SK-N-SH (cell line): ENCODE results near the gene MAN1A1. TPM values are rescaled to one million over a fixed set of nuclear protein-coding genes. Genes with fewer than 3 reads are reported as not detected.
A peak's percentile ranks its signal among the peaks of the same experiment; 100 is the strongest.

Experiments
- CTCF ChIA-PET: fragments of 300-600, 350-600 bp; formaldehyde crosslinking; extraction: SDS; loops from one replicate; lab custom pipeline; 2021; lab: Yijun Ruan, JAX
- POLR2A ChIA-PET: fragments of 350-600 bp; sonication (Branson Sonifier 250); formaldehyde crosslinking; extraction: SDS; loops from one replicate; lab custom pipeline; 2020; ENCODE audit warnings: antibody characterized with exemption, inconsistent platforms; lab: Yijun Ruan, JAX
- DNase-seq: peaks from one replicate; pipeline ENCODE4 v3.0.0; 2012
- H2AFZ ChIP-seq: fragments of 200-600 bp; sonication (generic); 2 replicates; pipeline ENCODE4 v1.8.1; 2016; ENCODE audit warnings: antibody characterized with exemption, mild to moderate bottlenecking, low read depth
- H3F3A ChIP-seq: fragments of 200-600 bp; sonication (generic); replicated peaks from 2 replicates; pipeline ENCODE3; 2016; ENCODE audit warnings: antibody characterized with exemption, mild to moderate bottlenecking; ENCODE audit not compliant: insufficient read depth
- H3K27ac ChIP-seq, 2 experiments: fragments of 200-500 bp in 1 of 2; fragments of 200-600 bp in 1 of 2; sonication (Bioruptor generic) in 1 of 2; sonication (generic), shearing (Covaris generic) in 1 of 2; 2 replicates each; pipeline versions ENCODE4 v1.5.1 to v1.6.1; 2014 to 2016; ENCODE audit warnings: low read depth in 2 of 2, inconsistent platforms in 1 of 2, low read length in 1 of 2, mild to moderate bottlenecking in 1 of 2, mixed read lengths in 1 of 2
- H3K27me3 ChIP-seq: fragments of 200-600 bp; sonication (generic), shearing (Covaris generic); 2 replicates; pipeline ENCODE4 v1.6.1; 2016; ENCODE audit warnings: mixed run types; ENCODE audit not compliant: insufficient read depth
- H3K36me3 ChIP-seq, 2 experiments: fragments of 200-500 bp in 1 of 2; fragments of 200-600 bp in 1 of 2; sonication (Bioruptor generic) in 1 of 2; sonication (generic) in 1 of 2; replicated peaks in 1 of 2; 2 replicates each; pipeline versions ENCODE3 to v1.5.1; 2014 to 2016; ENCODE audit warnings: low read length in 1 of 2, mild to moderate bottlenecking in 1 of 2; ENCODE audit not compliant: insufficient read depth in 2 of 2, control insufficient read depth in 1 of 2
- H3K4me1 ChIP-seq, 2 experiments: fragments of 200-500 bp in 1 of 2; fragments of 200-600 bp in 1 of 2; sonication (Bioruptor generic) in 1 of 2; sonication (generic), shearing (Covaris generic) in 1 of 2; 2 replicates each; pipeline versions ENCODE4 v1.5.1 to v1.6.1; 2014 to 2016; ENCODE audit warnings: low read depth in 1 of 2, low read length in 1 of 2, mixed run types in 1 of 2; ENCODE audit not compliant: insufficient read depth in 2 of 2, control insufficient read depth in 1 of 2
- H3K4me2 ChIP-seq: fragments of 200-600 bp; sonication (generic), shearing (Covaris generic); 2 replicates; pipeline ENCODE4 v1.6.1; 2017; ENCODE audit warnings: mixed run types
- H3K4me3 ChIP-seq, 2 experiments: fragments of 200-500 bp in 1 of 2; fragments of 200-600 bp in 1 of 2; sonication (Bioruptor generic) in 1 of 2; sonication (generic), shearing (Covaris generic) in 1 of 2; 2 replicates each; pipeline versions ENCODE4 v1.5.1 to v1.8.1; 2014 to 2016; ENCODE audit warnings: low read depth in 2 of 2, inconsistent platforms in 1 of 2, low read length in 1 of 2, mild to moderate bottlenecking in 1 of 2, mixed read lengths in 1 of 2, moderate library complexity in 1 of 2
- H3K79me2 ChIP-seq: fragments of 200-600 bp; sonication (generic); 2 replicates; pipeline ENCODE4 v1.8.1; 2017; ENCODE audit warnings: mild to moderate bottlenecking; ENCODE audit not compliant: insufficient read depth
- H3K9ac ChIP-seq: fragments of 200-600 bp; sonication (generic); 2 replicates; pipeline ENCODE4 v1.6.1; 2017; ENCODE audit warnings: mixed run types
- H3K9me2 ChIP-seq: fragments of 200-600 bp; sonication (generic); 2 replicates; pipeline ENCODE4 v1.6.1; 2017; ENCODE audit warnings: mixed run types
- H3K9me3 ChIP-seq: fragments of 200-600 bp; sonication (generic); 2 replicates; pipeline ENCODE4 v1.6.1; 2017; ENCODE audit warnings: mixed run types, mild to moderate bottlenecking, moderate library complexity
- H4K20me1 ChIP-seq: fragments of 200-600 bp; sonication (generic); 2 replicates; pipeline ENCODE4 v1.6.1; 2017; ENCODE audit warnings: mild to moderate bottlenecking, mixed run types; ENCODE audit not compliant: insufficient read depth
- CHD2 ChIP-seq: fragments of 150-350 bp; IDR thresholded peaks from 2 replicates; pipeline ENCODE4 v1.6.1; 2018; ENCODE audit warnings: low read length; ENCODE audit not compliant: partially characterized antibody
- FOXM1 ChIP-seq: IDR thresholded peaks from 2 replicates; pipeline ENCODE4 v1.4.0; 2012; ENCODE audit warnings: low read depth, mild to moderate bottlenecking
- GABPA ChIP-seq: IDR thresholded peaks from 2 replicates; pipeline ENCODE4 v1.4.0; 2012; ENCODE audit warnings: low read depth, mild to moderate bottlenecking
- GATA2 ChIP-seq: sonication (generic); formaldehyde crosslinking; IDR thresholded peaks from 2 replicates; pipeline ENCODE4 v1.5.0; 2020; ENCODE audit warnings: mild to moderate bottlenecking, missing genetic modification reagents
- MXI1 ChIP-seq: IDR thresholded peaks from 2 replicates; pipeline ENCODE4 v1.6.1; 2012; ENCODE audit warnings: mild to moderate bottlenecking, low read depth, low read length, improper control_type of control experiment
- NFIC ChIP-seq: IDR thresholded peaks from 2 replicates; pipeline ENCODE4 v1.4.0; 2012; ENCODE audit warnings: borderline replicate concordance
- NRF1 ChIP-seq: IDR thresholded peaks from 2 replicates; pipeline ENCODE4 v1.6.1; 2012; ENCODE audit warnings: low read depth, mild to moderate bottlenecking, low read length
- POLR2AphosphoS5 ChIP-seq: IDR thresholded peaks from 2 replicates; pipeline ENCODE4 v1.6.1; 2012; ENCODE audit warnings: low read depth, low read length
- RFX5 ChIP-seq: IDR thresholded peaks from 2 replicates; pipeline ENCODE4 v1.6.1; 2012; ENCODE audit warnings: mild to moderate bottlenecking, improper control_type of control experiment, low read length
- SIN3A ChIP-seq: IDR thresholded peaks from 2 replicates; pipeline ENCODE4 v1.6.1; 2012; ENCODE audit warnings: low read depth, mild to moderate bottlenecking, low read length, moderate library complexity, borderline replicate concordance
- SMC3 ChIP-seq: IDR thresholded peaks from 2 replicates; pipeline ENCODE4 v1.6.1; 2012; ENCODE audit warnings: low read depth, low read length, improper control_type of control experiment
- TAF1 ChIP-seq: IDR thresholded peaks from 2 replicates; pipeline ENCODE4 v1.6.1; 2012; ENCODE audit warnings: low read depth, mild to moderate bottlenecking, low read length, moderate library complexity, borderline replicate concordance
- TCF12 ChIP-seq: IDR thresholded peaks from 2 replicates; pipeline ENCODE4 v1.4.0; 2012
- TEAD4 ChIP-seq: IDR thresholded peaks from 2 replicates; pipeline ENCODE4 v1.4.0; 2012; ENCODE audit warnings: mild to moderate bottlenecking, borderline replicate concordance; ENCODE audit not compliant: insufficient read depth
- YY1 ChIP-seq: IDR thresholded peaks from 2 replicates; pipeline ENCODE4 v1.4.0; 2012; ENCODE audit warnings: low read depth, mild to moderate bottlenecking
- WGBS: methylation state at CpG from one replicate; pipeline ENCODE4 v1.1.6; 2017; ENCODE audit warnings: low lambda C conversion rate; 5-methylcytosine and 5-hydroxymethylcytosine counted together
- polyA plus RNA-seq, 3 experiments: library from polyadenylated mRNA; depleted of rRNA; stranded (reverse); fragments of >200 nt; gene quantifications; 2 replicates each; pipeline ENCODE4 v1.2.3, GENCODE V29; 2012
- TF ChIP-seq, protein P1 (sequence below): IDR thresholded peaks from 2 replicates; pipeline ENCODE4; 2012
- TF ChIP-seq, protein P2 (sequence below): IDR thresholded peaks from 2 replicates; pipeline ENCODE4 v1.4.0; 2012; ENCODE audit warnings: low read depth
- TF ChIP-seq, protein P3 (sequence below): IDR thresholded peaks from 2 replicates; pipeline ENCODE4 v1.4.0; 2012; ENCODE audit warnings: low read depth, borderline replicate concordance
- TF ChIP-seq, protein P4 (sequence below): fragments of 200-600 bp; sonication (generic); IDR thresholded peaks from 2 replicates; pipeline ENCODE4 v1.6.1; 2017; ENCODE audit warnings: antibody characterized with exemption, mild to moderate bottlenecking, moderate library complexity

MAN1A1 gene
- polyA plus RNA-seq, 1 of the 3 experiments (the other 2 are of a cell fraction) = 28.0 TPM

DNA sequence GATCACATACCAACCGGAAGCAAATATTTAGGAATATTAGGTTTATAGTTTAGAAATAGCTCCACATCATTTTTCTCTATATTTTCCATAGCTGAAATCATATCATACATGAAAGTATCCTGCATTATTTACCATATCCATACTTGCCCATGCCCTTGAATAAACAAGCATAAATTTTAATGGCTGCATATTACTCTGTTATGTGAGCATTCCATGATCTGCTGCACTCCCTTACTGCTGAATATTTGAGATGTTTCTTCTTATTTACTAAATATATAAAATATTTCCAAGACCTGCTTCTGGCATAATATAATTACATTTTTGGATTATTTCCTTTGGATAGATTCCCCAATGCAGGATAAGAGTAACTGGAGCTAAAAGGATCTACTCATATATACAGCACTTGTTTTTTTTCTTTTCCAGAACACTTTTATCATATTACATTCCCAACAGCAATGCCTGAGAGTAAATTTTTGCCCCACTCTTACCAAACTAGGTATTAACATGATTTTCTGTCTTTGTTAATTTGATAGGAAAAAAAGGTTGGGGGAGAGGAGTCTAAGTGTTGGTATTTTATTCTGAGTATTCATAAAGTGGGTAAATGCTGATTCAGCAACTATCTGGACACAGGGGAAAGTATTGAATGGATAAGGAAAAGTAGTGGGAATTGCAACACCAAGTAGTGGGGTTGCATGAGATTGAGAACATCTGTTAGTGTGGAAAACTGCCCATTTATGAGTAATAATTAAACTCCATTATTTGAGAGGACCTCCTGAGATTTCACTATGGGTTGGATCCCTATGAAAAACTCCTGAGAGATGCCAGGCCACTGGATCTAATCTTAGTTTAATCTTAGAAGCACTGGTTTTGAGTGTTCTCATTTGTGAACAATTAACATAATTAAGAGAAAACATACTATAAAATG lies 76.0 kb downstream of the MAN1A1 start:
- H3K27ac ChIP-seq = peak overlapping the region; percentile 71 to 94
- peaks cover 21% of the 10 kb centered on the region for H3F3A ChIP-seq
- POLR2A ChIA-PET = no interaction called here
- no peaks in the 10 kb centered on the region for H3K9me2 ChIP-seq
- H3K79me2 ChIP-seq = no peaks in the 10 kb centered on the region
- no peak overlapping the region for H3K4me2 ChIP-seq
- H3K36me3 ChIP-seq = peaks cover 10% of the 10 kb centered on the region in 2 experiments
- DNase-seq = peak; percentile 55
- no peaks in the 10 kb centered on the region for H4K20me1 ChIP-seq
- H3K4me1 ChIP-seq = peaks cover 0 to 4% of the 10 kb centered on the region in 2 experiments; a peak in 1 of 4 replicates
- H3K27me3 ChIP-seq = no peaks in the 10 kb centered on the region
- no peak overlapping the region for H2AFZ ChIP-seq
- no peak overlapping the region for H3K4me3 ChIP-seq
- 97% methylated on average over 1 of the region's 1 CpG for WGBS
- CTCF ChIA-PET = interaction anchor here (0.6 to 1.3 kb wide), 2 partner anchors 77 to 144 kb away, joined by 3 to 4 read pairs; no protein-coding TSS in a partner anchor
- TF ChIP-seq NFIC (peak; percentile 39; the same call in 1 of the 2 replicates), TAF1 (no peak), GATA2 (CRISPR knock-in tag) (no peak), SMC3 (no peak), SIN3A (no peak), GABPA (no peak), NRF1 (no peak), FOXM1 (no peak), TEAD4 (no peak; the same call in 1 of the 2 replicates), POLR2AphosphoS5 (no peak), MXI1 (no peak), RFX5 (no peak), CHD2 (no peak), TCF12 (peak; percentile 80), YY1 (no peak)
- TF ChIP-seq, protein P1, sequence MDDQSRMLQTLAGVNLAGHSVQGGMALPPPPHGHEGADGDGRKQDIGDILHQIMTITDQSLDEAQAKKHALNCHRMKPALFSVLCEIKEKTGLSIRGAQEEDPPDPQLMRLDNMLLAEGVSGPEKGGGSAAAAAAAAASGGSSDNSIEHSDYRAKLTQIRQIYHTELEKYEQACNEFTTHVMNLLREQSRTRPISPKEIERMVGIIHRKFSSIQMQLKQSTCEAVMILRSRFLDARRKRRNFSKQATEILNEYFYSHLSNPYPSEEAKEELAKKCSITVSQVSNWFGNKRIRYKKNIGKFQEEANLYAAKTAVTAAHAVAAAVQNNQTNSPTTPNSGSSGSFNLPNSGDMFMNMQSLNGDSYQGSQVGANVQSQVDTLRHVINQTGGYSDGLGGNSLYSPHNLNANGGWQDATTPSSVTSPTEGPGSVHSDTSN = peak; percentile 45
- TF ChIP-seq, protein P2, sequence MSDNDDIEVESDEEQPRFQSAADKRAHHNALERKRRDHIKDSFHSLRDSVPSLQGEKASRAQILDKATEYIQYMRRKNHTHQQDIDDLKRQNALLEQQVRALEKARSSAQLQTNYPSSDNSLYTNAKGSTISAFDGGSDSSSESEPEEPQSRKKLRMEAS = no peak
- TF ChIP-seq, protein P3, sequence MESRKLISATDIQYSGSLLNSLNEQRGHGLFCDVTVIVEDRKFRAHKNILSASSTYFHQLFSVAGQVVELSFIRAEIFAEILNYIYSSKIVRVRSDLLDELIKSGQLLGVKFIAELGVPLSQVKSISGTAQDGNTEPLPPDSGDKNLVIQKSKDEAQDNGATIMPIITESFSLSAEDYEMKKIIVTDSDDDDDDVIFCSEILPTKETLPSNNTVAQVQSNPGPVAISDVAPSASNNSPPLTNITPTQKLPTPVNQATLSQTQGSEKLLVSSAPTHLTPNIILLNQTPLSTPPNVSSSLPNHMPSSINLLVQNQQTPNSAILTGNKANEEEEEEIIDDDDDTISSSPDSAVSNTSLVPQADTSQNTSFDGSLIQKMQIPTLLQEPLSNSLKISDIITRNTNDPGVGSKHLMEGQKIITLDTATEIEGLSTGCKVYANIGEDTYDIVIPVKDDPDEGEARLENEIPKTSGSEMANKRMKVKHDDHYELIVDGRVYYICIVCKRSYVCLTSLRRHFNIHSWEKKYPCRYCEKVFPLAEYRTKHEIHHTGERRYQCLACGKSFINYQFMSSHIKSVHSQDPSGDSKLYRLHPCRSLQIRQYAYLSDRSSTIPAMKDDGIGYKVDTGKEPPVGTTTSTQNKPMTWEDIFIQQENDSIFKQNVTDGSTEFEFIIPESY = no peak
- TF ChIP-seq, protein P4, sequence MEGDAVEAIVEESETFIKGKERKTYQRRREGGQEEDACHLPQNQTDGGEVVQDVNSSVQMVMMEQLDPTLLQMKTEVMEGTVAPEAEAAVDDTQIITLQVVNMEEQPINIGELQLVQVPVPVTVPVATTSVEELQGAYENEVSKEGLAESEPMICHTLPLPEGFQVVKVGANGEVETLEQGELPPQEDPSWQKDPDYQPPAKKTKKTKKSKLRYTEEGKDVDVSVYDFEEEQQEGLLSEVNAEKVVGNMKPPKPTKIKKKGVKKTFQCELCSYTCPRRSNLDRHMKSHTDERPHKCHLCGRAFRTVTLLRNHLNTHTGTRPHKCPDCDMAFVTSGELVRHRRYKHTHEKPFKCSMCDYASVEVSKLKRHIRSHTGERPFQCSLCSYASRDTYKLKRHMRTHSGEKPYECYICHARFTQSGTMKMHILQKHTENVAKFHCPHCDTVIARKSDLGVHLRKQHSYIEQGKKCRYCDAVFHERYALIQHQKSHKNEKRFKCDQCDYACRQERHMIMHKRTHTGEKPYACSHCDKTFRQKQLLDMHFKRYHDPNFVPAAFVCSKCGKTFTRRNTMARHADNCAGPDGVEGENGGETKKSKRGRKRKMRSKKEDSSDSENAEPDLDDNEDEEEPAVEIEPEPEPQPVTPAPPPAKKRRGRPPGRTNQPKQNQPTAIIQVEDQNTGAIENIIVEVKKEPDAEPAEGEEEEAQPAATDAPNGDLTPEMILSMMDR = no peak
- peaks cover 19% of the 10 kb centered on the region for H3K9me3 ChIP-seq
- H3K9ac ChIP-seq = no peak overlapping the region; the same call in 1 of the 2 replicates
